H1 (cell line): Measurements from ENCODE around the gene MTCL3.

Source experiments
- CTCF ChIA-PET: fragments of 300-600 bp; sonication (Branson Sonifier 250); formaldehyde crosslinking; loops from one replicate; lab custom pipeline; 2021; ENCODE audit not compliant: partially characterized antibody; lab: Charles Lee
- POLR2A ChIA-PET: fragments of 300-600 bp; sonication (Branson Sonifier 250); formaldehyde crosslinking; loops from one replicate; lab custom pipeline; 2021; ENCODE audit warnings: inconsistent platforms; ENCODE audit not compliant: partially characterized antibody; lab: Charles Lee
- DNase-seq, 2 experiments: peaks; one replicate each; pipeline versions ENCODE4 v3.0.0 to v3.0.0-alpha.2; 2010 to 2022; ENCODE audit warnings: low spot score in 2 of 2, low read depth in 1 of 2, mixed read lengths in 1 of 2
- FAIRE-seq: peaks from 2 replicates; lab custom pipeline; 2011; peaks lifted over from hg19 to GRCh38; lab: Jason Lieb, UNC
- H2AFZ ChIP-seq: 2 replicates; pipeline ENCODE4 v1.8.1; 2012; ENCODE audit warnings: low read length, inconsistent platforms
- H2AK5ac ChIP-seq: 2 replicates; pipeline ENCODE4 v1.6.1; 2013; ENCODE audit warnings: low read depth, low read length
- H2BK120ac ChIP-seq: replicated peaks from 2 replicates; pipeline ENCODE3; 2013; ENCODE audit warnings: low read depth, low read length, inconsistent platforms
- H2BK12ac ChIP-seq: 2 replicates; pipeline ENCODE4 v1.6.1; 2013; ENCODE audit warnings: low read depth, low read length
- H2BK15ac ChIP-seq: 2 replicates; pipeline ENCODE4 v1.6.1; 2013; ENCODE audit warnings: low read length
- H2BK20ac ChIP-seq: 2 replicates; pipeline ENCODE4 v1.6.1; 2013; ENCODE audit warnings: low read length
- H2BK5ac ChIP-seq: 2 replicates; pipeline ENCODE4 v1.6.1; 2013; ENCODE audit warnings: low read depth, low read length
- H3K14ac ChIP-seq: 2 replicates; pipeline ENCODE4 v1.6.1; 2013; ENCODE audit warnings: inconsistent platforms; ENCODE audit not compliant: insufficient read length
- H3K18ac ChIP-seq: 2 replicates; pipeline ENCODE4 v1.6.1; 2013; ENCODE audit warnings: low read length; ENCODE audit errors: extremely low read depth
- H3K23ac ChIP-seq: 2 replicates; pipeline ENCODE4 v1.6.1; 2013; ENCODE audit warnings: inconsistent platforms; ENCODE audit not compliant: insufficient read length
- H3K23me2 ChIP-seq: 2 replicates; pipeline ENCODE4 v1.6.1; 2013; ENCODE audit warnings: low read depth, low read length
- H3K27ac ChIP-seq: 2 replicates; pipeline ENCODE4 v1.6.1; 2011; ENCODE audit warnings: low read depth, low read length, inconsistent platforms
- H3K27me3 ChIP-seq, 4 experiments: replicated peaks in 1 of 4; 1 replicate in 1 of 4; 2 replicates in 3 of 4; pipeline versions ENCODE4 v1.6.1 to v1.8.1; 2011 to 2013; ENCODE audit warnings: low read length in 3 of 4, mild to moderate bottlenecking in 3 of 4, inconsistent platforms in 2 of 4, mixed read lengths in 2 of 4, moderate library complexity in 1 of 4; ENCODE audit not compliant: control insufficient read depth in 3 of 4, insufficient read depth in 3 of 4; ENCODE audit errors: extremely low read depth in 1 of 4
- H3K36me3 ChIP-seq, 4 experiments: 2 replicates each; pipeline versions ENCODE4 v1.6.1 to v1.8.1; 2011 to 2013; ENCODE audit warnings: mild to moderate bottlenecking in 4 of 4, low read length in 3 of 4, moderate library complexity in 2 of 4, control low read depth in 1 of 4, inconsistent platforms in 1 of 4; ENCODE audit not compliant: insufficient read depth in 4 of 4, control insufficient read depth in 2 of 4
- H3K4ac ChIP-seq: replicated peaks from 2 replicates; pipeline ENCODE3; 2013; ENCODE audit warnings: low read length, low read depth, mixed read lengths, inconsistent platforms; ENCODE audit not compliant: insufficient read length
- H3K4me1 ChIP-seq, 4 experiments: replicated peaks in 1 of 4; 1 replicate in 1 of 4; 2 replicates in 3 of 4; pipeline versions ENCODE4 v1.6.1 to v1.8.1; 2011 to 2013; ENCODE audit warnings: low read length in 3 of 4, inconsistent platforms in 2 of 4, mixed read lengths in 1 of 4; ENCODE audit not compliant: insufficient read depth in 4 of 4, control insufficient read depth in 3 of 4
- H3K4me2 ChIP-seq, 2 experiments: 2 replicates each; pipeline versions ENCODE4 v1.6.1 to v1.8.1; 2011 to 2013; ENCODE audit warnings: low read depth in 2 of 2, low read length in 2 of 2, control low read depth in 1 of 2, inconsistent platforms in 1 of 2, mild to moderate bottlenecking in 1 of 2; ENCODE audit not compliant: insufficient read depth in 1 of 2
- H3K4me3 ChIP-seq, 4 experiments: fragments of 200-600, 300-600 bp in 1 of 4; sonication (generic), shearing (Covaris generic), sonication (Bioruptor Twin) in 1 of 4; 2 replicates each; pipeline versions ENCODE4 v1.5.1 to v1.8.1; 2011 to 2016; ENCODE audit warnings: low read length in 4 of 4, low read depth in 3 of 4, control low read depth in 2 of 4, inconsistent platforms in 2 of 4, mild to moderate bottlenecking in 2 of 4, mixed read lengths in 1 of 4, moderate library complexity in 1 of 4; ENCODE audit not compliant: insufficient read depth in 2 of 4; ENCODE audit errors: extremely low read depth in 1 of 4
- H3K56ac ChIP-seq: replicated peaks from 2 replicates; pipeline ENCODE3; 2013; ENCODE audit warnings: low read depth, mild to moderate bottlenecking, mixed read lengths, low read length, inconsistent platforms; ENCODE audit not compliant: insufficient read length
- H3K79me1 ChIP-seq: 2 replicates; pipeline ENCODE4 v1.6.1; 2013; ENCODE audit warnings: low read depth, low read length, control low read depth
- H3K79me2 ChIP-seq, 2 experiments: 2 replicates each; pipeline versions ENCODE4 v1.6.1 to v1.8.1; 2012 to 2013; ENCODE audit warnings: low read length in 2 of 2, mild to moderate bottlenecking in 2 of 2, inconsistent platforms in 1 of 2; ENCODE audit not compliant: insufficient read depth in 2 of 2, control insufficient read depth in 1 of 2
- H3K9ac ChIP-seq, 4 experiments: replicated peaks in 1 of 4; 1 replicate in 1 of 4; 2 replicates in 3 of 4; pipeline versions ENCODE4 v1.6.1 to v1.8.1; 2011 to 2013; ENCODE audit warnings: low read depth in 3 of 4, low read length in 3 of 4, control low read depth in 2 of 4, mild to moderate bottlenecking in 2 of 4, moderate library complexity in 2 of 4, inconsistent platforms in 1 of 4; ENCODE audit errors: extremely low read depth in 1 of 4
- H3K9me3 ChIP-seq, 2 experiments: 2 replicates each; pipeline versions ENCODE4 v1.6.1 to v1.8.1; 2012 to 2013; ENCODE audit warnings: mild to moderate bottlenecking in 2 of 2, moderate library complexity in 2 of 2, control low read depth in 1 of 2, inconsistent platforms in 1 of 2, low read depth in 1 of 2, low read length in 1 of 2, mixed read lengths in 1 of 2; ENCODE audit not compliant: insufficient read depth in 2 of 2
- H4K20me1 ChIP-seq, 2 experiments: replicated peaks in 1 of 2; 2 replicates each; pipeline versions ENCODE3 to v1.8.1; 2011 to 2013; ENCODE audit warnings: inconsistent platforms in 2 of 2, low read length in 2 of 2, mild to moderate bottlenecking in 1 of 2; ENCODE audit not compliant: insufficient read depth in 2 of 2, control insufficient read depth in 1 of 2
- H4K5ac ChIP-seq: 2 replicates; pipeline ENCODE4 v1.6.1; 2013; ENCODE audit warnings: low read length, low read depth, mixed read lengths, inconsistent platforms; ENCODE audit not compliant: insufficient read length
- H4K8ac ChIP-seq: 2 replicates; pipeline ENCODE4 v1.8.0; 2013; ENCODE audit warnings: mild to moderate bottlenecking, moderate library complexity, low read length, inconsistent platforms; ENCODE audit not compliant: insufficient read depth; ENCODE audit errors: extremely low read depth
- H4K91ac ChIP-seq: replicated peaks from 2 replicates; pipeline ENCODE3; 2013; ENCODE audit warnings: low read length, mixed read lengths, inconsistent platforms; ENCODE audit not compliant: insufficient read length
- EGR1 ChIP-seq: IDR thresholded peaks from 2 replicates; pipeline ENCODE4 v1.6.1; 2011; ENCODE audit warnings: low read depth, low read length, borderline replicate concordance
- EZH2 ChIP-seq: fragments of 200-600 bp; sonication (generic); IDR thresholded peaks from 2 replicates; pipeline ENCODE4 v1.7.1; 2012; ENCODE audit warnings: low read depth, mild to moderate bottlenecking, moderate library complexity, low read length, inconsistent platforms; ENCODE audit not compliant: severe bottlenecking
- GABPA ChIP-seq: IDR thresholded peaks from 2 replicates; pipeline ENCODE4 v1.6.1; 2011; ENCODE audit warnings: mild to moderate bottlenecking, low read length, moderate library complexity, borderline replicate concordance; ENCODE audit not compliant: insufficient read depth
- HDAC2 ChIP-seq, 2 experiments: fragments of 300-600 bp in 1 of 2; sonication (generic) in 1 of 2; IDR thresholded peaks; 2 replicates each; pipeline ENCODE4 v1.6.1; 2011 to 2012; ENCODE audit warnings: low read depth in 2 of 2, low read length in 2 of 2, mild to moderate bottlenecking in 2 of 2, moderate library complexity in 2 of 2, borderline replicate concordance in 1 of 2, inconsistent platforms in 1 of 2
- HDAC6 ChIP-seq: IDR thresholded peaks from one replicate; pipeline ENCODE4 v1.7.1; 2012; ENCODE audit warnings: low read depth, mild to moderate bottlenecking, inconsistent platforms, low read length, moderate library complexity
- JUN ChIP-seq: IDR thresholded peaks from 2 replicates; pipeline ENCODE4 v1.6.1; 2011; ENCODE audit warnings: low read depth, mild to moderate bottlenecking, improper control_type of control experiment, low read length
- WGBS, 2 experiments: shearing (Covaris generic) in 1 of 2; methylation state at CpG; one replicate each; pipeline versions ENCODE4 v1.1.6 to v1.1.7; 2013 to 2015; ENCODE audit warnings: low lambda C conversion rate in 2 of 2, mixed read lengths in 2 of 2, inconsistent platforms in 1 of 2, low coverage in 1 of 2, missing lambda C conversion rate in 1 of 2; ENCODE audit not compliant: insufficient replicate concordance in 2 of 2, insufficient coverage in 1 of 2, insufficient read length in 1 of 2; ENCODE audit errors: extremely low coverage in 1 of 2, missing lambda C conversion rate in 1 of 2; 5-methylcytosine and 5-hydroxymethylcytosine counted together

The MTCL3 gene

GRCh38 chr6:127464161-127464880, 54.8 kb downstream of the MTCL3 start:
- no peak overlapping the region for H3K4ac ChIP-seq
- H3K23me2 ChIP-seq, result no peaks in the 10 kb centered on the region
- no peak overlapping the region for H3K4me3 ChIP-seq
- TF ChIP-seq HDAC6 (no peak), EGR1 (no peak), JUN (no peak), GABPA (no peak), EZH2 (no peak), HDAC2 (IDR thresholded peaks at IDR 0.05; ENCODE audit: borderline replicate concordance in 1 of 2, low read depth in 2 of 2, low read length in 2 of 2) (no peak)
- no peak overlapping the region for H3K23ac ChIP-seq
- H2BK120ac ChIP-seq, result no peak overlapping the region
- H2BK15ac ChIP-seq, result no peak overlapping the region
- DNase-seq, result no peak
- H2BK20ac ChIP-seq, result no peak overlapping the region
- no peak for FAIRE-seq
- no peak overlapping the region for H2AFZ ChIP-seq
- WGBS, 2 experiments, result 62% methylated on average over 6 of the region's 6 CpGs; no CpG with 5 or more reads in 1 of the 2 experiments
- H3K9me3 ChIP-seq, result no peaks in the 10 kb centered on the region
- H3K27ac ChIP-seq, result no peak overlapping the region
- H2AK5ac ChIP-seq, result no peak overlapping the region
- ChIA-PET CTCF (interaction anchor here (0.7 to 14.6 kb wide), 17 partner anchors 10 to 167 kb away, joined by 3 to 221 read pairs (median 5); partner anchors contain the start of gene MTCL3), POLR2A (no interaction called here)
- no peak overlapping the region for H2BK5ac ChIP-seq
- H3K27me3 ChIP-seq, result no peaks in the 10 kb centered on the region
- no peak overlapping the region for H4K8ac ChIP-seq
- H3K9ac ChIP-seq, result no peak overlapping the region
- H3K56ac ChIP-seq, result no peak overlapping the region
- no peaks in the 10 kb centered on the region for H4K20me1 ChIP-seq
- no peak overlapping the region for H3K4me2 ChIP-seq
- H3K79me2 ChIP-seq, result no peaks in the 10 kb centered on the region
- no peak overlapping the region for H4K91ac ChIP-seq
- H3K14ac ChIP-seq, result no peak overlapping the region
- H3K18ac ChIP-seq, result no peak overlapping the region
- H3K79me1 ChIP-seq, result no peaks in the 10 kb centered on the region
- peaks cover 0 to under 1% (median 0%) of the 10 kb centered on the region in 4 experiments; a peak in 2 of 7 replicates for H3K4me1 ChIP-seq
- no peak overlapping the region for H4K5ac ChIP-seq
- no peaks in the 10 kb centered on the region for H3K36me3 ChIP-seq
- no peak overlapping the region for H2BK12ac ChIP-seq
